ENCODE measurements around the gene LRRC46. TPM values are rescaled to one million over a fixed set of nuclear protein-coding genes. Genes with fewer than 3 reads are reported as not detected.

LRRC46 gene
- total and polyA plus RNA-seq, 3 donors from 2014 or later = 18.4 to 147 (median 28.3) TPM

- H3K4me3 ChIP-seq = no peak overlapping the region
- TF ChIP-seq CTCF (IDR thresholded peaks at IDR 0.05) (no peak), POLR2A (IDR thresholded peaks at IDR 0.05) (no peak)
- intact Hi-C loops (cut with DNase I; ENCODE audit: low total_unique reads) = no loop called here
These were observed 11.3 kb upstream of the LRRC46 start for GRCh38 chr17:47820033-47820789.

GRCh38 chr17:47821031-47821423 lies 10.4 kb upstream of the LRRC46 start:
- intact Hi-C loops (cut with DNase I; ENCODE audit: low total_unique reads) = no loop called here
- Histone ChIP-seq H3K27me3 (no peaks in the 10 kb centered on the region), H3K27ac (no peak overlapping the region), H3K4me1 (peaks cover 9% of the 10 kb centered on the region), H3K4me3 (peak overlapping the region; percentile 42 to 63), H3K9me3 (no peaks in the 10 kb centered on the region), H3K36me3 (ENCODE audit: low read depth, missing control alignments) (no peaks in the 10 kb centered on the region)
- WGBS, 2 donors = 17 to 33% methylated on average over 3 to 4 of the region's 4 CpGs
- TF ChIP-seq CTCF (IDR thresholded peaks at IDR 0.05) = no peak
- TF ChIP-seq POLR2A (IDR thresholded peaks at IDR 0.05) = no peak
- DNase-seq = no peak

More at GRCh38 chr17:47820033-47820789, 11.3 kb upstream of the LRRC46 start:
- H3K36me3 ChIP-seq (ENCODE audit: low read depth, missing control alignments) = no peaks in the 10 kb centered on the region
- no peaks in the 10 kb centered on the region for H3K27me3 ChIP-seq
- 64 to 68% methylated on average over 6 to 12 of the region's 12 CpGs for WGBS, 2 donors
- H3K9me3 ChIP-seq = no peaks in the 10 kb centered on the region
- H3K27ac ChIP-seq = no peak overlapping the region
- H3K4me1 ChIP-seq = peaks cover 9% of the 10 kb centered on the region
- DNase-seq = no peak

- H3K9me3 ChIP-seq = no peaks in the 10 kb centered on the region
- 30 to 77% methylated on average over 5 to 21 of the region's 21 CpGs for WGBS, 2 donors
- peaks cover 9% of the 10 kb centered on the region for H3K4me1 ChIP-seq
- TF ChIP-seq CTCF (IDR thresholded peaks at IDR 0.05) (no peak), POLR2A (IDR thresholded peaks at IDR 0.05) (no peak)
- peak; percentile 52 for DNase-seq
- no peaks in the 10 kb centered on the region for H3K27me3 ChIP-seq
- intact Hi-C loops (cut with DNase I; ENCODE audit: low total_unique reads) = no loop called here
- H3K36me3 ChIP-seq (ENCODE audit: low read depth, missing control alignments) = no peaks in the 10 kb centered on the region
- no peak within 1 kb of the TSS for H3K27ac ChIP-seq
- H3K4me3 ChIP-seq = peak within 1 kb of the TSS; percentile 42 to 63
These were observed 9.8 kb upstream of the LRRC46 start, which contains the start of gene OSBPL7 for GRCh38 chr17:47821424-47822391. Gene OSBPL7 (minus strand): TSS chr17:47821794. CDS start chr17:47820278, 1,516 bp downstream.

- no peaks in the 10 kb centered on the region for H3K9me3 ChIP-seq
- intact Hi-C loops (cut with DNase I; ENCODE audit: low total_unique reads) = no loop called here
- H3K27ac ChIP-seq = no peak overlapping the region
- peaks cover 9% of the 10 kb centered on the region for H3K4me1 ChIP-seq
- H3K4me3 ChIP-seq = no peak overlapping the region
- H3K27me3 ChIP-seq = no peaks in the 10 kb centered on the region
- WGBS, 2 donors = 81 to 92% methylated on average over 4 of the region's 4 CpGs
- TF ChIP-seq CTCF (IDR thresholded peaks at IDR 0.05) (no peak), POLR2A (IDR thresholded peaks at IDR 0.05) (no peak)
- no peaks in the 10 kb centered on the region for H3K36me3 ChIP-seq (ENCODE audit: low read depth, missing control alignments)
- no peak for DNase-seq
These were observed 8.7 kb upstream of the LRRC46 start for GRCh38 chr17:47822785-47823184.
